K562 (cell line): Measurements from ENCODE around the gene CD2.

Experiments used
- CREB5 ChIP-seq: fragments of 250-450 bp; sonication (Bioruptor Pico); IDR thresholded peaks from 2 replicates; pipeline ENCODE4 v1.5.0; 2020; ENCODE audit warnings: mild to moderate bottlenecking
- HCFC1 ChIP-seq: IDR thresholded peaks from 2 replicates; pipeline ENCODE4 v1.6.1; 2012; ENCODE audit warnings: low read depth, low read length, improper control_type of control experiment
- RAD21 ChIP-seq, 2 experiments: fragments of 250-450 bp in 1 of 2; fragments of 450-650 bp in 1 of 2; sonication (Bioruptor Pico) in 1 of 2; formaldehyde crosslinking in 1 of 2; IDR thresholded peaks in 1 of 2; conservative IDR thresholded peaks in 1 of 2; 2 replicates each; pipeline versions ENCODE4 v1.4.0 to v1.8.0; 2020 to 2022; ENCODE audit warnings: mild to moderate bottlenecking in 2 of 2, moderate library complexity in 1 of 2
- RBM25 ChIP-seq: fragments of 200-400 bp; formaldehyde crosslinking; IDR thresholded peaks from 2 replicates; pipeline ENCODE4 v1.6.1; 2018; ENCODE audit warnings: low read length, low read depth, moderate library complexity; ENCODE audit not compliant: severe bottlenecking
- XRCC5 ChIP-seq: fragments of 200-400 bp; formaldehyde crosslinking; IDR thresholded peaks from 2 replicates; pipeline ENCODE4 v1.6.1; 2017; ENCODE audit warnings: low read depth, mild to moderate bottlenecking, low read length
- ZNF431 ChIP-seq: sonication (generic); formaldehyde crosslinking; IDR thresholded peaks from 2 replicates; pipeline ENCODE4 v1.8.0; 2022; ENCODE audit warnings: mild to moderate bottlenecking, missing genetic modification reagents

- TF ChIP-seq XRCC5: no peak
- TF ChIP-seq RBM25: no peak
- TF ChIP-seq CREB5 (CRISPR knock-in tag): no peak
- no peak for TF ChIP-seq ZNF431 (CRISPR knock-in tag)
- TF ChIP-seq HCFC1: no peak
- no peak for TF ChIP-seq RAD21 (CRISPR knock-in tag; conservative IDR thresholded peaks at IDR 0.05 in 1 of 2, IDR thresholded peaks at IDR 0.05 in 1 of 2)
Measured at GRCh38 chr1:116716391-116716790, 37.8 kb upstream of the CD2 start.
